CD4-positive, alpha-beta T cell treated with Interleukin-12 subunit alpha and Interleukin-12 subunit beta, for 1 hour (primary cell): ENCODE measurements around the gene CNTN6.

ENCODE experiments used
- DNase-seq: peaks from one replicate; pipeline ENCODE4 v3.0.0-alpha.2; 2020

The CNTN6 gene

DNA sequence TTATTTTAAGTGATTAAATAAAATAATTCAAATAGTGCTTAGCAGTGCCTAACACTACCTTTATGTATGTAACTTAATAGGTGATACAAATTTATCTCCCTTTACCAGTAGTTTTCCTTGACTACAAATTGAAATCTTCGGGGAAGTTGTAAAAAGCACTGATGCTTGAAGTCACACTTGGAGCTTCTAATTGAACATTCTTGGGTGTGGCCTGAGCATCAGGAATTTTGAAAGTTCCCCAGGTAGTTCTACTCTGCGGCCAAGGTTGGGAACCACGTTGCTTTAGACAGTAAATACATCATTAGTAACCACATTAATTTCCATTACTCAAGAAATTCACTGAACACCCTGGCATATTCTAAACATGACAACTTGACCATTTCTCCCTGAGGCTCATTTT is 351.4 kb downstream of the CNTN6 start:
- DNase-seq: no peak

- DNase-seq: no peak
Observed at GRCh38 chr3:1446531-1446930, 353.7 kb downstream of the CNTN6 start.

GRCh38 chr3:1447452-1447851 is 354.6 kb downstream of the CNTN6 start:
- no peak for DNase-seq

- DNase-seq: no peak
Observed at GRCh38 chr3:1448443-1448842, 355.6 kb downstream of the CNTN6 start.
